Measurements from ENCODE around the gene NKAIN2. TPM values are rescaled to one million over a fixed set of nuclear protein-coding genes. Genes with fewer than 3 reads are reported as not detected.

Gene NKAIN2
- polyA plus RNA-seq, 1 of the 3 experiments (the other 2 are of a cell fraction), result not detected

- no peaks in the 10 kb centered on the region for H3K9me3 ChIP-seq
- no peaks in the 10 kb centered on the region for H3K27me3 ChIP-seq (ENCODE audit: insufficient read depth)
- H3K4me2 ChIP-seq, result no peak overlapping the region
- no peak for DNase-seq
- TF ChIP-seq NRF1 (IDR thresholded peaks at IDR 0.05; ENCODE audit: low read depth, low read length) (no peak), JUND (IDR thresholded peaks at IDR 0.05) (no peak)
- H4K20me1 ChIP-seq (ENCODE audit: insufficient read depth), result no peaks in the 10 kb centered on the region
- no peak overlapping the region for H3K27ac ChIP-seq (ENCODE audit: low read depth in 2 of 2, low read length in 1 of 2)
- H3F3A ChIP-seq (replicated peaks; ENCODE audit: insufficient read depth), result no peaks in the 10 kb centered on the region
- ChIA-PET CTCF (no interaction called here), POLR2A (no interaction called here)
- H3K9me2 ChIP-seq, result no peaks in the 10 kb centered on the region
- H2AFZ ChIP-seq (ENCODE audit: low read depth), result no peak overlapping the region
- no peak overlapping the region for H3K4me3 ChIP-seq (ENCODE audit: low read depth in 2 of 2, low read length in 1 of 2)
- no peaks in the 10 kb centered on the region for H3K4me1 ChIP-seq (ENCODE audit: control insufficient read depth in 1 of 2, insufficient read depth in 2 of 2, low read depth in 1 of 2, low read length in 1 of 2)
- H3K79me2 ChIP-seq (ENCODE audit: insufficient read depth), result no peaks in the 10 kb centered on the region
- H3K9ac ChIP-seq, result no peak overlapping the region
- no peaks in the 10 kb centered on the region for H3K36me3 ChIP-seq (replicated peaks in 1 of 2; ENCODE audit: control insufficient read depth in 1 of 2, insufficient read depth in 2 of 2, low read length in 1 of 2)
- 8% methylated on average over 1 of the region's 1 CpG for WGBS (ENCODE audit: low lambda C conversion rate)
Measured at GRCh38 chr6:124655866-124656265, 852.2 kb downstream of the NKAIN2 start.

GRCh38 chr6:124658053-124658452 lies 854.4 kb downstream of the NKAIN2 start:
- 1% methylated on average over 8 of the region's 8 CpGs for WGBS (ENCODE audit: low lambda C conversion rate)
- no peaks in the 10 kb centered on the region for H3K4me1 ChIP-seq (ENCODE audit: control insufficient read depth in 1 of 2, insufficient read depth in 2 of 2, low read depth in 1 of 2, low read length in 1 of 2)
- no peak overlapping the region for H3K9ac ChIP-seq
- no peak for TF ChIP-seq IRF3 (IDR thresholded peaks at IDR 0.05; ENCODE audit: low read depth, low read length)
- H3K79me2 ChIP-seq (ENCODE audit: insufficient read depth), result no peaks in the 10 kb centered on the region
- no peak overlapping the region for H2AFZ ChIP-seq (ENCODE audit: low read depth)
- H3K27me3 ChIP-seq (ENCODE audit: insufficient read depth), result no peaks in the 10 kb centered on the region
- H3K4me2 ChIP-seq, result no peak overlapping the region
- H3F3A ChIP-seq (replicated peaks; ENCODE audit: insufficient read depth), result no peaks in the 10 kb centered on the region
- H3K9me3 ChIP-seq, result no peaks in the 10 kb centered on the region
- no peak overlapping the region for H3K27ac ChIP-seq (ENCODE audit: low read depth in 2 of 2, low read length in 1 of 2)
- no peaks in the 10 kb centered on the region for H3K36me3 ChIP-seq (replicated peaks in 1 of 2; ENCODE audit: control insufficient read depth in 1 of 2, insufficient read depth in 2 of 2, low read length in 1 of 2)
- H3K4me3 ChIP-seq (ENCODE audit: low read depth in 2 of 2, low read length in 1 of 2), result no peak overlapping the region
- POLR2A ChIA-PET, result no interaction called here
- no peak for DNase-seq
- CTCF ChIA-PET, result no interaction called here
- no peaks in the 10 kb centered on the region for H4K20me1 ChIP-seq (ENCODE audit: insufficient read depth)
- H3K9me2 ChIP-seq, result no peaks in the 10 kb centered on the region

GRCh38 chr6:124659427-124659826 lies 855.8 kb downstream of the NKAIN2 start:
- Histone ChIP-seq H4K20me1 (ENCODE audit: insufficient read depth) (no peaks in the 10 kb centered on the region), H3K27ac (ENCODE audit: low read depth in 2 of 2, low read length in 1 of 2) (no peak overlapping the region), H2AFZ (ENCODE audit: low read depth) (no peak overlapping the region), H3F3A (replicated peaks; ENCODE audit: insufficient read depth) (no peaks in the 10 kb centered on the region), H3K79me2 (ENCODE audit: insufficient read depth) (no peaks in the 10 kb centered on the region), H3K9me2 (no peaks in the 10 kb centered on the region), H3K4me3 (ENCODE audit: low read depth in 2 of 2, low read length in 1 of 2) (no peak overlapping the region), H3K4me2 (no peak overlapping the region), H3K9me3 (no peaks in the 10 kb centered on the region), H3K27me3 (ENCODE audit: insufficient read depth) (no peaks in the 10 kb centered on the region), H3K36me3 (replicated peaks in 1 of 2; ENCODE audit: control insufficient read depth in 1 of 2, insufficient read depth in 2 of 2, low read length in 1 of 2) (no peaks in the 10 kb centered on the region), H3K4me1 (ENCODE audit: control insufficient read depth in 1 of 2, insufficient read depth in 2 of 2, low read depth in 1 of 2, low read length in 1 of 2) (no peaks in the 10 kb centered on the region), H3K9ac (no peak overlapping the region)
- WGBS (ENCODE audit: low lambda C conversion rate), result 0% methylated on average over 1 of the region's 1 CpG
- TF ChIP-seq JUND (IDR thresholded peaks at IDR 0.05) (no peak), TAF1 (IDR thresholded peaks at IDR 0.05; ENCODE audit: borderline replicate concordance, low read depth, low read length) (no peak), ZBTB33 (IDR thresholded peaks at IDR 0.05; ENCODE audit: borderline replicate concordance, low read depth) (no peak), FOXM1 (IDR thresholded peaks at IDR 0.05; ENCODE audit: low read depth) (no peak), FOSL2 (IDR thresholded peaks at IDR 0.05; ENCODE audit: borderline replicate concordance, low read depth) (no peak), NFIC (IDR thresholded peaks at IDR 0.05; ENCODE audit: borderline replicate concordance) (no peak), FOXJ3 (CRISPR knock-in tag; IDR thresholded peaks at IDR 0.05) (no peak), TCF12 (IDR thresholded peaks at IDR 0.05) (no peak), NRF1 (IDR thresholded peaks at IDR 0.05; ENCODE audit: low read depth, low read length) (no peak), RCOR1 (IDR thresholded peaks at IDR 0.05; ENCODE audit: low read length) (no peak)
- no peak for DNase-seq
- ChIA-PET CTCF (no interaction called here), POLR2A (no interaction called here)

All from SK-N-SH (cell line).